Neuronal stem cell (in vitro differentiated cells): ENCODE data around the gene IQSEC2. TPM values are rescaled to one million over a fixed set of nuclear protein-coding genes. Genes with fewer than 3 reads are reported as not detected.

Experiments
- small RNA-seq: library from polyadenylated mRNA; stranded (forward); fragments of <200 nt; extraction: miRNeasy Mini kit (QIAGEN cat#:217004); gene quantifications from one replicate; pipeline ENCODE3, GENCODE V24; 2013; ENCODE audit not compliant: insufficient read depth

IQSEC2 gene

Small RNA genes within 50 kb of the gene (small RNA-seq; reads per million reads assigned to genes)
- gene RF00019 = not detected
